SHP77 treated with DMSO at 0.1 percent for 48 hours (cell line): Measurements from ENCODE around the gene TMEM26.

Experiments used
- DNase-seq: peaks from one replicate; lab custom pipeline; 2025; lab: John Stamatoyannopoulos, UW

TMEM26 gene

DNA sequence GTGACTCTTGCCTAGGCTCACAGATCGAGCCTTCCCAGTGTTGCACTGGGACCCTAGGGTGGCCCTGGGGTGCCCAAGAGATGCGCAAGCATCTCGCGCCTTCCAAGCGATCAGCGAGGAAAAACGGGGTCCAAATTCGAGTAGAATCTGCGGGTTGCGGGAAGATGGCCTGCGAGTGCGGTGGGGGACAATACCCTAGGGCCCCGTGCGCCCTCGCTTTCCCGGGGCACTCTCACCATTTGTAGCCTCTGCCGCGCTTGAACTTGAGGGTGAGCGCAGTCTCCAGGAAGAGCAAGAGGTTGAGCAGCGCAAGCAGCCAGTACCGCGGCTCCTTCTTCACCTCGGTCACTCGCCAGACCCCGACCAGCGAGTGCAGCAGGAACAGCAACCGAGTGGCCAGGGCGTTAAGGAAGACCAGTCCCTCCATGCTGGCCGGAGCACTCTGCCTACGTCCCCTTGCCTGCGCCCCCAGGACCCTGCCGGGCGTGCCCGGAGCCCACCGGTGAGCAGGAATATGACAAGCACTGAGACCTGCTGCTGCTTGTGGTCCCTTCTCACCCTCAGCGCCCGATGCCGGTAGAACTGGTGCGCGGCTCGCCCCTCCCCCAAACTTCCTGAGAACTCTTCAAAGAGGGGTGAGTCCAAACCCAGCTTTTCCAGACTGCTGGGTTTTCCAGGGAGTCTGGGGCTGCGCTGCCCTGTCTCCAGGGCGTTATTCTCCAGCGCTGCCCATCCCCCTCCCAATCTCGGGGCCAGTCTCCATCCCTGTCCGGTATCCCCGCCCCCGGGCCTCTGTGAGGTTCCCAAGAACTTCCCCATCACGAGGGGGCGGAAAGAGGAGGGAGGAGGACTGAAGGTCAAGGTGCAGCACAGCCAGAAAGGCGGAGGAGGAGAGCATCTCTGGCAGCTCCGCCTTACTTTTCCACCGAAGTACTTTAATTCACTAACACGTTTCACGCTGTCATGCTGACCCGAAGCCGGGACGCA lies at the start of gene TMEM26:
Gene TMEM26, minus strand, starts transcription at position 727 of the 987 bp plus-strand sequence. Its CDS starts 300 bp downstream, at position 427.
- no peak for DNase-seq

DNA sequence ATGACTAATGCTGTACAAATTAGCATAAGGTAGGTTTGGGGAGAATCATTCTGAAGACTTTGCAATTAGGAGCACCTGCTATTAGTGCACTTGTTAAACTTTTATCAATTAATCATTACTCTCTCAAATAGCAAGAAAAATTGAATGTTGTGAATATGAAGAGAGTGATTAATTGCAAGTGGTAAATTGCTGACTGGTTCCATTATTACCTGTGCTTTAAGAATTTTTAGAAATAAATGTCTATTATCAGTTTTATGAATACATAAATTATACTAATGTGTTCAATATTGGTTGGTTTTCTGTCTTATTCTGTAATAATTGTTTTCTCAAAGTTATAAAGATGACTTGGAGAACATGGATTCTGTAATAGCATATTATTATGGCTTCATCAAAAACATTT lies 47.3 kb upstream of the TMEM26 start:
- no peak for DNase-seq

DNA sequence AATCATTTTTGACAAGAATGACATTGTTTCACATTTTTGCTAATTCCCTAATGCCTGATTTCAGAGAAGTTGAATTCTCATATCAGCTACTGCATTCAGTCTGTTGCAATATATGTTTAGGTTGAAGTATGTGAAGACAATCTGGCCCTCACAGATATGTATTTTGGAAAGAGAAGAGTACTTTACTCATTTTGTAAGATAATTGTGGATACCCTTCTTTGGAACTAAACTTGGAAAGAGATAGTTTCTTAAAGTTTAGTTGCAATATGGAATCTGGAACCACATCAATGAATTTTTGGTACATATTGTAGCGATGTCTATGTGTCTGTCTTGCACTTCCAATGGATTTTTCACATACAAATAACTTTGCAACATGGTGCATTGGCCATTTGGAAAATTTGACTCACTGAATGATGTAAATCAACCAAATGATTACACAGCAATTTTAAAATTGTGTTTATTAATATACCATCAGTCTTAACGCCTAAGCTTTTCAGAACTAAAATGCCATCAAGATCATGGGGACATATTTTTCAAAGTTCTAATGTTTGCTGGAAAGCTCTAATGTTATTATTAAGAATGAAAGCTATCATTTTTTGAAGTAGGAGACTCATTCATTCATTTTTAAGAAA lies 39.3 kb upstream of the TMEM26 start:
- no peak for DNase-seq

DNA sequence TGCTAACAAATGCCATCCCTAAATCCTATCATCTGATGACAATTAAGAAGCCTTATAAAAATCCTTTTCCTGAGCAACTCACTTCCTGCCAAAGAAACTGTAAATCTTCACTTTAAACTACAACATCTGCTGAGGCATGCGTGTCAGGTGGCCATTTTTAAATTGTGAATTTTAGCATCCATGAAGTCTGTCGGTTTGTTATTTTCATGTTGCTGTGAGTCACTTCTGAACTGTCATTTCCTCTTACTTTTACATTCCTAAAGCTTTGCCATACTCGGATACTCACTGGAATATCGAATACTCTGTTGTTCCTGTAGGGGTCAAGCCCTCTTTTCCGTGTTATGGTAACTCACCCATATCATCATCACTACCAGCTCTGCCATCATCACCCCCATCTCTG lies 34.3 kb upstream of the TMEM26 start:
- no peak for DNase-seq

DNA sequence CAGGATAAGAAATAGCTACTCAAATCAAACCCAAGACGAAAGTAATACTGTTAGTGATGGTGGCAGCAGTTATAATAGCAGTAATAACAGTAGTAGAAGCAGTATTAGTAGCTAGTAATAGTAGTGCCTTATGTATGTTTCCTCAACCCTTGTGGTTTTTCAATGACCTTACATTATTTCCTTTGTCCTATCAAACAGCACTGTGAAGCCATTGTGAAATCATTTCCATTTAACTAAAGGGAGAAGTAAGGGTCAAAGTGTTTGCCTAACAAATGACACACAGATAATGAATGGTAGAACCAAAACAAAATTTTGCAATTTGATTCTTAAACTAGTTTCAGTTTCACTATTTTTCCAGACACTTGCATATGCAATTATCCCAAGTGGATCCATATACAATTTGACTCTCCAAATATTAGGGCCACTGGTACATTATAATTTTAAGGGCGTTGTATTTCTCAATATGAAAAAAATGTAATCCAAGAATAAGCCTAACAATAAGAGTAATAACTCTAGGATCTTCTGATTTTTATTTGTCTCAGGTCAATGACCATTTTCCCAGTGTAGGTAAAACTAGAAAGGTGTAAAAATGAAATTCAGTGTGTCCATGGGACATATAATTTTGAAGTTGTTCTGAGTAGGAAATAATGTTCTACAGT lies 33.7 kb upstream of the TMEM26 start:
- DNase-seq = no peak

DNA sequence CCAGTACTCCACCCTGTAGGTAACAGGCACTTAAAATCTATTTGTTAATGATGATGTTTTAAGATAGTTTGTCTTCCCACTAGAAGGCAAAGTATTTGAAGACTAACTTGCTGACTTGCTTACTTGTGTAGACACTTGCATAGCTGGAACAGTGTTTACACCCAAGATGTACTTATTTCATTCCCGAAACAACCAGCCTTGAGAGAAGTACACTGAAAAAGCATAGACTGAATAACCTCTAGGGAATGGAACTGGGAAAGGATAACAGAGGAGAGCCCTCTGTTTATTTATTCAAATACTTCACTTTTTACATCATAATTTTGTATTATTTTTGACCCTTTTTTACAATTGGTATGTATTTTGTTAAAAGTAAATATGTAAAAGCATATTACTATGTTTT lies 33.1 kb upstream of the TMEM26 start:
- no peak for DNase-seq

DNA sequence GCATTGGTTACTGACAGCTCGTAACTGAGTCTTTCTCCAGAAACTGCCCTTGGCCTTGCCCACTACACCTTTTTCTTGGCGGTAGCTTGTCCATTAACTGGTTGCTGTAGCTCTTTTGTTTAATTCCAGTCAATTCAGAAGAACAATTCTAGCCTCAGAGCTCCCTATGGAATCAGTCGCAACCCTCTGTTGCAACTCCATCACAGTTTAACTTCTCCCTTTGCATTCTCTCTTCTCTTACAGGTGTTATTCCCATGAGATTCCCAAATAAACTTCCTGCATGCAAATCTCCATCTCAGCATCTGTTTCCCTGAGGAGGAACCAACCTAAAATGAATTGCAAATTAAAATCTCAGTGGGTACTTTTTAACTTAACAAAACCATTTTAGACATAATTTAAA lies 28.4 kb upstream of the TMEM26 start:
- no peak for DNase-seq

DNA sequence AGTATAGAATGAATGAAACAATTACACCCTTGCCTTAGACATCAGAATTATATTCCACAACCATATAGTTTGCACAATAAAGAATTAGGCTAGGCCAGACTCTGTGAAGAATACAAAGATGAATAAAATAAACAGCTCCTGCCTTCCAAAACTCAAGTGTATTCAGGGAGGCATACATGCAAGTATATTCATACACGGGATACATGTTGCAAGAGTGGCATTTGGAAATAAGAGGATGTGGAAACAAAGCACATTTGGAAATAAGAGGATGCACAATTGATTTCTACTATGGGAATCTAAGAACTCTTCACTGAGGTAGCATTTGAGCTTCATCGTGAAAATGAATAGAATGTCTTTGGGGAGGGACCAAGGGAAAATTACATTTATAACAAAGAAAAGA lies 27.0 kb upstream of the TMEM26 start:
- DNase-seq = no peak

DNA sequence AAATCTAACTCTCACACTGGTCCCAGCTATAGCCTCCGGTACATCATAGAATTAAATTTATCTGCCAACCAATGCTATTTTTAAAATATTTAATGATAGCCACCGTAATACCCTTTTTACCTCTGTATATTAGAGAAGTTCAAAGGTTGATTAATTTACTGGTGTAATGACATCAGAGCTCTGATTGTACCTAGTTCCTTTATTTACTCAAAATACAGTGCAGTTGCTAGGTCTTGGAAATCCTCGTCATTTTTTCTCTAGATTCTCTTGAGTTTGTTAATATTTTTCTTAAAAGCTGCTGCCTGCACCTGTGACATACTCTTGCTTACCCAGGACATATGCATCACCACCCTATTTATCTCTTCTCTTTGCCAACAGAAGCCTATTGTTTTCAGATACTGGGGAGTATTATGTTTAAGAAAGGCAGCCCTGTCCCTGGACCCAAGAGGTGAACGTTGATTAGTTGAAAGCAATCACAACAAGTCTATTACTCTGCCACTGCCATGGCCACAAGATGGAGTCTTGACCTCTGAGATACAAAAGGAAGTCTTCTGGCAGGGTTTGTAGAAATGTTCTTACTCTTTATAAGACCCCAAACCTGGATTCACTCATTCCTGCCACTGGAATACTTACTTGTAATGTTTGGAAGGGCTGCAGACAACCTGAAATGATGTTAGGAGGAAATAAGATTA lies 25.6 kb upstream of the TMEM26 start:
- DNase-seq = no peak

DNA sequence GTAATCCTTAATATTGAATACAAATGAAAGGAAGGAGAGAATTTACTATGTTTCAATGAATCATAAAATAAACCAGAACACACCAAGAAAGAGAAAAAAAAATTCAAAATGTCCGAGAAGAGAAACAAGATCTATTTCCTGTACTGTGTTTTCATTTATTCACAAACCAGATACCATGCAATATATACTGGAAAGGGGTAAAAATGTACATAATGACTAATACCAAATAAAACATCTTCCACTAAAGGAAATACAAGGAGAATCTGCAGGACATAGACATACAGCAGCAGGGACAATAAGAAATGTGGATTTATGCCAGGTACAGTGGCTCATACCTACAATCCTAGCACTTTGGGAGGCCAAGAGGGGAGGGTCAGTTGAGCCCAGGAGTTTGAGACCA lies 24.3 kb upstream of the TMEM26 start:
- DNase-seq = no peak

DNA sequence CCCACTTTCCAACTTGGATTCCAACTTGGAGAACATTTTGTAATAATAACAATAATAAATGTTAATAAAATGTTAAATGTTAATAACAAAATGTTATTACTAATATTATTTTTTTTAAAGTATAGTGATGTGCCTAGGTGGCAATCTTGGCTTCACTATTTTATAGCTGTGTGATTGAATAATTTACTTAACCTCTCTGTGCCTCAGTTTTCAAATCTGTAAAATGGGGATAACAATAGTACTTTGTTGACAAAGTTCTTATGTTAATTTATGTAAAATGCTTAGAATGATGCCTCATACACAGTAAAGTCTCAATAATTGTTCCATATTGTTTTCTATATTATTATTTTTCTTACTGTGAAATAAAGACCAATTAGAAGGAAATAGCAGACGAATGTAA lies 23.3 kb upstream of the TMEM26 start:
- DNase-seq = no peak

DNA sequence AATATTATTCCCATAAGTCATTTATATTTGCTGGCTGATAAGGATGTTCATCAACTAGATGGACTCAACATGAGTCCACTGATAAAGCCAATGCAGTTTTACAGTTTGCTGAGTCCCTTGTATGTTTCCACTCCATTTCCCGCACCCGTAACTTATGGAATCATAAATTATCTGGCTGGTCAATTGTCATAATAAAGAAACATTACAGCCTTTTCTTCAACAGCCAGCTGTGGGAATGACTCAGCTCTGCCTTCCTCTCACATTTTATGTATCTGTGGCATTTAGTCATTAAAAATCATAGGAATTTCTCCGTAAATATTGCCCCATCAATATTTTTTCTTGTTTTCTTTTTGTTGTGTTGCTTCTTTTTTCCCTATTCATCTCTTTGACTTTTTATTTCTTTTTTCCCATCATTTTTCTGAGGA lies 22.3 kb upstream of the TMEM26 start:
- DNase-seq = no peak

DNA sequence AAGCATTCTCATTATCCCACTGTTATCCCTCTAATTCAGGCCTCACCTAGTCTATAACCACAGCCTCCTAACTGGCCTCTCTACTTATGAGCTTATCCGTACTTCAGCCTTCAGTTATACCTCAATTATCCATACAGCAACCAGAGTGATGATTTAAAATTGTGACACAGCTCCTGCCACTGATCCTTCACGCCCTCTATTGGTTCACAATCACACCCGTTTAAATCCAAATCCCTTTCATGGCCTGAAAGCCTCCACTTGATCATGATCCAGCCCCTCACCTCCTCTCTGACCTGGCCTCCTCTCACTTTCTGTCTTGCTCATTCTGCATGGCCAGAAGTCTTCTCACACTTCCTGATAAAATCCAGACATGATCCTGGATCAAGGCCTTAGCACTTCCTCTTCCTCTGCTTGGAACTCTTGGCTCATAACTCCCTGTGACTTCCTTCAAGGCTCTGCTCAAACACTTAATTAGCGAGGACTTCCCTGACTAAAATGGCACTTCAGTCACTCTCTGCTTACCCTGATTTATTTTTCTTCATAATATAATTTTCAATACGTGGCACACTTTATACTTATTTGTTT lies 19.0 kb upstream of the TMEM26 start:
- DNase-seq = no peak

DNA sequence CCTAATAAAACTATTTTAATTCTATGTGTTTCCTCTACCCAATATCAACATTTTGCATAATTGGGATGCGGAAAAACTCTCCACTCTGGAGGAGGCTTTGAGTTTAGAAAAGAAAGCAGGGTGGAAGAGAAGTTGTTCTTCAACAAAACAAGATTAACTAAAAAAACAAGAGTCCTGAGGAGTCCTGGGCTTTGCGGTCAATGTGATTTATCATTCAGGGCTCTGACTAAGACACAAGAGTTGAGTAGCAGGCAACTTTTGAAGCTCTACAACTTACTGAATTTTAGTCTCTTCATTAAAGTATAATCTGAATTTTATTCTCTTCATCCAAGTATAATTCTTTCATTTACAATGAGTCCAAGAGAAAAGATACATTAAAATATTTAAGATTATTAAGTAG lies 18.3 kb upstream of the TMEM26 start:
- DNase-seq = no peak

DNA sequence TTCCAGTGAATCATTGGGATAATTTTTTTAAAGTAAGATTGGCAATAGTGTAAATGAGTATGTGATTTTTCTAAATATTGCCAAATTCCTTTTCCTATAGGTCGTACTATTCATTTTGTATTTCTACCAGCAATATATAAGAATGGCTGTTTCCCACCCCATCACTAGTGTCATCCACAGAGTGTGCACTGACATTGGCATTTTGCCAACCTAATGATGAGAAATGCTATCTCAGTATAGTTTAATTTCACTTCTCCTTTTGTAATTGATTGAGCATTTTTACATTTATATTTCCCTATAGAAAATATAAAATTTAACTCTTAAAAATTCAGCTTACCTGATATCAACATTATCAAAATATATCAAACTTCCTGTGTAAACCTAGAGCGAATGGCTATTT lies 17.6 kb upstream of the TMEM26 start:
- DNase-seq = no peak

DNA sequence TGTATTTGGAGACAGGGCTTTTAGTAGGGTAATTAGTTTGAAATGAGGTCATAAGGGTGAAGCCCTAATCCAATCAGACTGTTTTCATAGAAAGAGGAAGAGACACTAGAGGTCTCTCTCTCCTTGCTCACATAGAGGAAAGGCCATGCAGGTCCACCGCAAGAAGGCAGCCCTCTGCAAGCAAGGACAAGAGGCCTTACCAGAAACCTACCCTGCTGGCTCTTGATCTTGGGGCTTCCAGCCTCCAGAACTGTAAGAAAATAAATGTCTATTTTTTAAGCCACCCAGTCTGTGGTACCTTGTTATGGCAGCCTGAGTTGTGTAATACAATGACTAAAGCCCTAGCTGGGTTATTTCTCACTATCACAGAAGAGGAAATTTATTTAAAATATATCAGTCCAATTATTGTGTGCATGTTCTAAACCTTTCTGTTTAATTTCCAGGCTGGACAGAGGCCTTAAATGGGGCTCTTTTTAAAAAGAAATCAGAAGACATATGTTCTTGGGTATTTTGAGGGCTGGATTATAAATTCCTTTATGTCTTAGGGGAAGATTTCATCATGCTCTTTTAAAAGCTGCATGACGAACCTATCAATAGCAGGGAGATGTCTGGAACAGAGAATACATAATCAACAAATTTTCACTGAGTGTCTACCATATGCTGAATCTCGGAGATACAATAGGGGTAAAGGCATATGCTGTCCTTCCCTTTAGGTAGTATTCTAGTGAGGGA lies 12.9 kb upstream of the TMEM26 start:
- DNase-seq = no peak

DNA sequence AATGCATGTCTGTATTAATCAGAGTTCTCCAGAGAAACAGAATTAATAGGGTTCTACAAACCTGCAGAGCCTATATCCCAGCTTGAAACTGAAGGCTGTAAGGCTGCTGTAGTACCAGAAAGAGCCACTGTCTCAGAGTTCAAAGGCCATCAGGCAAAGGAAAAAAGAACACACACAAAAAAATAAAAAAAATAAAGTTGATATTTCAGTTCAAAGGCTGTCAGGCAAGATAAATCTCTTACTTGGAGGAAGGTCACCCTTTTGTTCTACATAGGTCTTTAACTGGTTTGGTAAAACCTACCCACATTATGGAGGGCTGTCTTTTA lies 12.0 kb upstream of the TMEM26 start:
- no peak for DNase-seq

DNA sequence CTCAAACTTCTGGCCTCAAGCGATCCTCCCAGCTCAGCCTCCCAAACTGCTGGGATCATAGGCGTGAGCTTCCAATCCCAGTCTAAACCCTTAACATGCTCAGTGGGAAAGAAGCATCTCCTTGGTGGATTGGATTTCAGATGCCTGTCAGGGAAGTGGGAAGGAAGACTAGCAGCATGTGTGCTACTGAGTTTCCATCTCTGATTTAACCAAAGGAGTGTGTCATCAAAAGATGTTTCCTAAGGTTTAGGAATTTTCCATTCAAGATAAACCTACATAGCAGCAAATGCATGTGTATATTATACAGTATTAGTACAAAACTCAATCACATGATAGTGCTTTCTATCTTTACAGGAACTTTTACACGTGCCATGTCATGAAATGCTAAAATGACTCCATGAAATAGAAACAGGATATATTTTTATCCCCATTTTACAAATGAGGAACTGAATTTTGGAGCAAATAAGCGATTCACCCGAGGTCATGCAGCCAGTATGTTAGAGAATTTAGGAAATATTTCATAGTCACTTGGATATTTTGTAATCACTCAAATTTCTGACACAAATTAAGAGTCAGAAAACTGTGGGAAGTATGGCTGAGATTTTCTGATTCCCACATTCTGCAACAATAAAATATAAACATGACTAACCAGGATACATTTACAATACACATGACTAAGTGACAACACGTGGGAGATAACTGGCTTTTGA lies 11.4 kb upstream of the TMEM26 start:
- DNase-seq = no peak

DNA sequence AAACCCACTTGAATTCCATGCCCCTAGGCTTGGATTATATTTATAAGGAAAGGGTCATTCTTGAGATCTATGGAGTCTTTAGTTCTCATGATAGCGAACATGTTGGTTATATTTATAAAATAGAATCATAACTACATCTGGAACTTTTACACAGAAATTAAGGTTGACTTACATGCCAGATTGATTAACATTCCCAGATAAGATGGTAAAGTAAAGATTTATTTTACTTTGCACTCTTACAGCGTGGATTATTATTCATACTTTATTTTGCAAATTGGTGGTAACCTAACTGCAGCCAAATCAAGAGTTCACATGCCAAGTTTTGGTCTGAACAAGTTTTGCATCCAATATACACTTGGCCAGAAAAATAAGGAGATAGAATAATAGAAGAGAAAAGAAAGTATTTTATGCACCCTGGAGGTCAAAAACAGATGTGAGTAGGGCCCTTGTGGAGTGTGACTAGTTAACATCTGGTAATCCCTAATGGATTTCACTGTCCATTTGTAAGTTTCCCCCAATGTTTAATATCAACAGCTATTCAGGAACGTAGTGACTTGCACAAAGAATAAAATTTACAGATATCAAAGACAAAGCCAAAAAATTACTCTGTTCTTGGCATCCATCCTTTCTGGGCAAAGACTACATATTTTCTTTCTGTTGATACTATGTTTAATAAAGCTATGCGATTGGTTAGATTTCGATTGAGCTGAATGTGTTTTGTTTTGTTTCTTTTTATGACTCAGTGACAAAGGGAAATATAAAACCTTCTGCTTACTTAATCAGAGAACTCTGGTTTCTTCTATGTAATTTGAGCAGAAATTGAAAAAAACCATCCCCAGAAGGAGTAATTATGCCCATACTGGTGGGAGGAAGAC lies 10.1 kb upstream of the TMEM26 start:
- DNase-seq = no peak

DNA sequence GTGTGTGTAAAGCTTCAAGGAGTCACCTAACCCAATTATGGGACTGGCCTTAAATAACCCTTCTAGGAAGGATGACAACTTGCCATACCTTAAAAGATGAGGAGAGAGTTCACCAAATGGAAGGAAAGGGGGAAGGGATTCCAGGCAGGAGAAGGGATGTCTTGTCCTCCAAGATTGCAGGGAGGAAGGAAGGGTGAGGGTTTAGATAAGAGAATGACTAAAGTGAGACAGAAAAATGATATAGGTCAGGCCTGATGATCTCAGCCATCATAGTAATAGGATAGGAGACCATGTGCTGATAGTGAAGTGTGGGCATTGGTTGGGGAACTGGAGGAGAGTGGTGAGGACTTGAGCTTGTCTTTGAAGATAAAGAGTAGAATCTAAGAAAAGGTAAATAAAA lies 7.7 kb upstream of the TMEM26 start:
- DNase-seq = no peak
